ENCODE measurements around the gene SPNS2. TPM values are rescaled to one million over a fixed set of nuclear protein-coding genes. Genes with fewer than 3 reads are reported as not detected.
"Not testable (repeated sequence)": the region's sequence is repeated elsewhere in the genome, so short reads cannot be mapped to it uniquely, and the experiment has no call there.

SPNS2 gene
- total and polyA plus RNA-seq, 2 donors (not counting 1 experiment from before 2014, with no cell fraction given), result 0.48 TPM; not detected in 1

GRCh38 chr17:4577386-4577993 lies 78.8 kb downstream of the SPNS2 start:
- Histone ChIP-seq H3K9ac (ENCODE audit: low read length) (no peak overlapping the region), H3K4me2 (replicated peaks; ENCODE audit: low read depth, low read length, poor library complexity, severe bottlenecking) (no peak overlapping the region), H3K4me1 (ENCODE audit: control insufficient read depth in 2 of 2, insufficient read depth in 2 of 2, low read length in 2 of 2) (no peaks in the 10 kb centered on the region), H3K27me3 (replicated peaks in 1 of 4; ENCODE audit: control extremely low read depth in 1 of 4, control insufficient read depth in 3 of 4, insufficient read depth in 4 of 4, low read length in 3 of 4) (peaks cover 0 to 17% (median 2%) of the 10 kb centered on the region in 4 experiments), H3K36me3 (replicated peaks in 1 of 2; ENCODE audit: control extremely low read depth in 1 of 2, control insufficient read depth in 1 of 2, extremely low read depth in 1 of 2, insufficient read depth in 2 of 2, low read length in 1 of 2) (no peaks in the 10 kb centered on the region), H3K27ac (ENCODE audit: low read length in 2 of 2) (no peak overlapping the region), H3K9me3 (ENCODE audit: control extremely low read depth in 1 of 3, control insufficient read depth in 2 of 3, insufficient read depth in 1 of 3, low read length in 2 of 3) (peaks cover 0 to 4% (median 0%) of the 10 kb centered on the region in 3 donors), H3K4me3 (ENCODE audit: control extremely low read depth in 1 of 5, extremely low read depth in 1 of 5, insufficient read depth in 1 of 5, low read depth in 2 of 5, low read length in 4 of 5) (no peak overlapping the region), H4K20me1 (ENCODE audit: control insufficient read depth, insufficient read depth, low read length, poor library complexity, severe bottlenecking) (no peaks in the 10 kb centered on the region), H3K79me2 (ENCODE audit: control insufficient read depth, insufficient read depth, low read length) (no peaks in the 10 kb centered on the region), H2AFZ (ENCODE audit: insufficient read depth, low read depth, low read length, poor library complexity, severe bottlenecking) (no peak overlapping the region)
- DNase-seq, result no peak
- Mint-ChIP-seq H3K4me3 (no peak overlapping the region), H3K27me3 (peaks cover 18% of the 10 kb centered on the region), H3K27ac (no peak overlapping the region), H3K4me1 (peaks cover 6% of the 10 kb centered on the region), H3K9me3 (ENCODE audit: insufficient read depth) (no peaks in the 10 kb centered on the region)
- ATAC-seq (ENCODE audit: low read depth), result no peak
- intact Hi-C loops (cut with micrococcal nuclease), result no loop called here
- WGBS (ENCODE audit: insufficient coverage), result no CpG with 5 or more reads among the region's 8 CpGs
- ChIA-PET CTCF (interaction anchor here (1.2 to 2.2 kb wide), 2 partner anchors 10 to 12 kb away, joined by 6 to 10 read pairs; no protein-coding TSS in a partner anchor), POLR2A (no interaction called here)
- TF ChIP-seq EZH2 (IDR thresholded peaks at IDR 0.05; ENCODE audit: borderline replicate concordance, insufficient read depth, low read depth, low read length, poor library complexity, severe bottlenecking), result no peak
- no peak for TF ChIP-seq CTCF (IDR thresholded peaks at IDR 0.05)

- H3K4me3 ChIP-seq (ENCODE audit: control extremely low read depth in 1 of 5, extremely low read depth in 1 of 5, insufficient read depth in 1 of 5, low read depth in 2 of 5, low read length in 4 of 5); H3K36me3 ChIP-seq (replicated peaks in 1 of 2; ENCODE audit: control extremely low read depth in 1 of 2, control insufficient read depth in 1 of 2, extremely low read depth in 1 of 2, insufficient read depth in 2 of 2, low read length in 1 of 2); H3K9ac ChIP-seq (ENCODE audit: low read length); DNase-seq; H3K9me3 ChIP-seq (ENCODE audit: control extremely low read depth in 1 of 3, control insufficient read depth in 2 of 3, insufficient read depth in 1 of 3, low read length in 2 of 3); intact Hi-C loops (cut with micrococcal nuclease); H3K4me3 Mint-ChIP-seq; H4K20me1 ChIP-seq (ENCODE audit: control insufficient read depth, insufficient read depth, low read length, poor library complexity, severe bottlenecking); ATAC-seq (ENCODE audit: low read depth); H3K4me1 ChIP-seq (ENCODE audit: control insufficient read depth in 2 of 2, insufficient read depth in 2 of 2, low read length in 2 of 2); H3K9me3 Mint-ChIP-seq (ENCODE audit: insufficient read depth); H3K4me2 ChIP-seq (replicated peaks; ENCODE audit: low read depth, low read length, poor library complexity, severe bottlenecking); H3K4me1 Mint-ChIP-seq; H2AFZ ChIP-seq (ENCODE audit: insufficient read depth, low read depth, low read length, poor library complexity, severe bottlenecking); H3K27ac Mint-ChIP-seq; POLR2A ChIA-PET; H3K27ac ChIP-seq (ENCODE audit: low read length in 2 of 2); H3K79me2 ChIP-seq (ENCODE audit: control insufficient read depth, insufficient read depth, low read length): not testable (repeated sequence)
- 100% methylated on average over 1 of the region's 24 CpGs for WGBS (ENCODE audit: insufficient coverage)
- CTCF ChIA-PET, result interaction anchor here (2.2 kb wide), 1 partner anchor 11 kb away, joined by 10 read pairs; no protein-coding TSS in a partner anchor
- peaks cover 0 to 26% (median 9%) of the 10 kb centered on the region in 4 experiments for H3K27me3 ChIP-seq (replicated peaks in 1 of 4; ENCODE audit: control extremely low read depth in 1 of 4, control insufficient read depth in 3 of 4, insufficient read depth in 4 of 4, low read length in 3 of 4)
- H3K27me3 Mint-ChIP-seq, result peaks cover 25% of the 10 kb centered on the region
Measured at GRCh38 chr17:4578349-4578748, 79.7 kb downstream of the SPNS2 start.

Data from B cell (primary cell).